Kidney glomerular epithelial cell (primary cell): ENCODE measurements around the gene EEFSEC.

Experiments
- DNase-seq: peaks from one replicate; lab custom pipeline; 2025; lab: John Stamatoyannopoulos, UW

EEFSEC gene

DNA sequence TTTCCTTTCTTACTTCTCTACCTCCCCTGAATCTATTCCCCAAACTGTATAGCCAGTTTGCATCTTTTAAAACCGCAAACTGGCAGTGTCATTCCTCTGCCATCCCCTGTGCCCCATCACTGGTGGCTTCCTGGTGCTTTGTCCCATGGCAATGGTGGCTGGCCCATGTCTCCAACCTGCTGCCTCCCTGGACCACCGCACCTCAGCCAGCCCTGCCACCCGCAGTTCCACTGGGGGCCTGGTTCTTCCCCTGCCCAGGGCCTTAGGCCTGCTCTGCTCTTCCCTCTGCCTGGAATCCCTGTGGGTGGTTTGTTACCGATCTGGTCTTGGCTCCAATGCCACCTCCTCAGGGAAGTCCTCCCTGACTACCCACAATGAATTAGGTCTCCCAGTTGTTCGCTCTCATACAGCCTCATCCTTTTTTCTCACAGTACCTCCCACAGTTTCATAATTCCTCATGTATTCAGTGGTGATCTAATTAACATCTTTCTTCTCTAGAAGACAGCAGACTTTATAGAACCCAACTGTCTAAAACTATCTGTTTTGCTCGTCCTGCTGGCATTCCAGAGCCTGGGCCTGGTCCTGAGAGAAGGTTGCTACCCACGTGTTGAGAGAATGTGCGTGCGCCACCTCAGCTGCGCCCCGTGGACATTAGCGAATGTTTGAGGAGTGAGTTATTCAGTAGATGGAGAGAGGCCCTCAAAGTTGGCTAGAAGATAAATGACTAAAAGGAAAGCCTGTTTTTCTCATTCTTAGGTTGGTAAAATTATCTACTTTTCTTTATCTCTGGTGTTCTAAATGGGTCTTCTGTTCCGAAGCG lies 183.3 kb downstream of the EEFSEC start:
- no peak for DNase-seq

DNA sequence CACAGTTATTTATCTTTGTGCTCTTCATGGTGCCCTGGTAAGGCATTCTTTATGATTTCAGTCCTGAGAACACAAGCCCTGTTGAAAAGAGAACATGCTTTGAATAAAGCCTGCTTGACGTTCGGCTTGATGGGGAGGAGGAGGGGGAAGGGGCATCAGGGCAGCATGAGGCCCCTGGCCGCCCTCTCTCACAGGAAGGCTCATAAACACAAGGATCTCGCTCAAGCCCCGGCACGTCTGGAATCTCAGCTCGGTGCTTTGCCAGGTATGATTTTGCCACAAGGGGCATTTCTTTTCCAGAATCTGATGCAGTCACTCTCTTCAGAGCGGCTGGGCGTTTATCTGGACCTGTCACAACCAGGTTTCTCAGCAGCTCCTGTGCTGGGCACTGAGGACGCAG lies 184.0 kb downstream of the EEFSEC start:
- DNase-seq = no peak

DNA sequence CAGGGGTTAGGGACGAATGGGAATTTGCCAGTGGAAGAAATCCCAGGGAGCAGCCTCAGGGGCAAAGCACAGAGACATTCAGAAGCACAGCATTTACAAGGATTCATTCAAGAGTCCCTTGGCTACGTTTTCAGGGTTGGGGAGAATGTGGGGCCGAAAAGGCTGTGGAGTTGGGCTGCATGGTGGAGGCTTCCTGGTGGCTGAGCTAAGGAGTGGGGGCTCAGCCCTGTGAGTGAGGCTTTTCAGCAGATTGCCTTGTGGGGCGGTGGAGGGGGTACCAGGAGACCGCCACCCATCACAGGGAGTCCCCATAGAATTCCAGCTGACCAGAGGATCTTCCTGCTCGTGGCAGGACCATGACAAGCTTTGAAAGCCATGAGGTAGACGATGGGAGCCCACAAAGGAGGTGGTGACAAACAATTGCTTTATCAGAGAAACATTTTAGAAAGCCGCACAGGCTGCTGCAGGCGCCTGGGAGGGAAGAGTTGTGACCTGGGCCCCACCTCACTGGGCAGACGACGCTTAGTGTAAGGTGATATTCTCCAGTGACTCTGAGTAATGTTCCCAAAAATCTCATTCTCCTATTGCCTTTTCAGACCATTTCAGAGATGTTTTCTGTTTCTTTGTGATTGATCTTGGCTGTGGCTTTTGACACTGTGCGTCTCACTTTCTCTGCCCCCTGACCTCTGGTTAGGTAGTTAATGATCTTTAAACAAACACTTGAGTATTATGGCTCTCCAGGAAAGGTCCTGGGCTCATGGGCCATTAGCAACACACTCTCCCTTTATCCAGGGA lies 185.5 kb downstream of the EEFSEC start:
- no peak for DNase-seq

DNA sequence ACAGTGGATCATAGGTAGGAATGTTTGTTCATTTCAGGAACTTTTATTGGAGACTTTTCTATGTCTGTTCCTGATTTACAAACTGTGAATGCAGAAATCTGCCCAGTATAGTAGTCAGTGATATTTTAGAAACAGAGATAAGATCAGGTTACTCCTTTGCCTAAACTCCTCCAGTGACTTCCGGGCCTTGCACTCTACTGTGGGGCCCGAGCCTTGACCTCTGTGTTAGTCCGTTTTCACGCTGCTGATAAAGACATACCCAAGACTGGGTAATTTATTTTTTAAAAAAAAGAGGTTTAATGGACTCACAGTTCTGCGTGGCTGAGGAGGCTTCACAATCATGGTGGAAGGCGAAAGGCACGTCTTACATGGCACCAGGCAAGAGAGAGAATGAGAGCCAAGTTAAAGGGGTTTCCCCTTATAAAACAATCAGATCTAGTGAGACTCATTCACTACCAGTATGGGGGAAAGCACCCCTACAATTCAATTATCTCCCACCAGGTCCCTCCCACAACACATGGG lies 186.3 kb downstream of the EEFSEC start:
- DNase-seq = no peak

DNA sequence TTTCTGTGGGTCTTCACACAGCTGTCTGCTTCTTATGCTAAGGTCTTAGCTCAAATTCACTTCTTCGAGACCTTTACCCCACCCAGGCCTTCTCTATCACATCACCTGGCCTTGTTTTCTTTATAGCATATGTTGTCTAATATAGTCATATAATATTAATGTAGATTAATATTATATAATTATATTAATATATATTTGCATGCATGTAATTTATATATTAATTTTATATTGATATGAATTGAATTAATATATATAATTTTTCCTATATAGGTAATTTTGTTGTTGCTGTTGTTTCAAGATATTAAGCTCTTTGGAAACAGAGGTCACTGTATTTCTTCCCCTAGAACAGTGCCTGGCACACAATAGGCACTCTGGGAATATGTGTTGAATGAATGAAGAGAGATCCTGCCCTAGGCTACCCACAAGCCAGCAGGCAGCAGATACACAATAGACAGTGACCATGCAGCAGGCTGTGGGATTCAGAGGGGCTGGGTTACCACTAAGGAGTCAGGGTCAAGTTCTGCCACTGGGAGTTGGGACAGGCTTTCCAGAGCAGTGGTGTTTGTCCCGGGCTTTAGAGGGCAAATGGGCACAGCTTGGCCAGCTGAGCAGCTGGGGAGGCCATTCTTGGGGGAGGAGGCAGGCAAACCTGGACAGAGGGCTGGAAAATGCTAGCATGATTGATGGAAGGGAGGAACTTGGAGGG lies 187.1 kb downstream of the EEFSEC start:
- DNase-seq = no peak

DNA sequence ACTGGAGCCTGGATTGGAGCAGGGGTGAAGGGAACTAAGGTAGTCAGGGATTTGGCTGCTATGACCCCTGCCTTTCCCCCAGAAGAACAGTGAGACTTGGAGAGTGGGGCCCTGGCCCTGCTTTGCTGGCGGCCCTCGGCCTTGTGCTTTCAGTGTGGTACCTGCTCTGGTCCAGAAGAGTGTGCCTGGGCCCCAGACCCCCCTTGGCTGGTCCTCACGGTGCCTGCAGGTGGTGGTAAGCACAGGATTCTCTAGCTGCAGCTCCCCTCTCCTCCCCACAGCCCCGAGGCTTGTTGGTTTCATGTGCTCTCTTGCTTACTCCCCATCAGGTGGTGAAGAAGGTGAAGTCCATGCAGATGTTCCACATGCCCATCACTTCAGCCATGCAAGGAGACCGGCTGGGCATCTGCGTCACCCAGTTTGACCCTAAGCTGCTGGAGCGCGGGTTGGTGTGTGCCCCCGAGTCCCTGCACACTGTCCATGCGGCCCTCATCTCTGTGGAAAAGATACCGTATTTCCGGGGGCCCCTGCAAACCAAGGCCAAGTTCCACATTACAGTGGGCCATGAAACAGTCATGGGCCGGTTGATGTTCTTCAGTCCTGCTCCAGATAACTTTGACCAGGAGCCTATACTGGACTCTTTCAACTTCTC lies 187.7 kb downstream of the EEFSEC start:
- no peak for DNase-seq

DNA sequence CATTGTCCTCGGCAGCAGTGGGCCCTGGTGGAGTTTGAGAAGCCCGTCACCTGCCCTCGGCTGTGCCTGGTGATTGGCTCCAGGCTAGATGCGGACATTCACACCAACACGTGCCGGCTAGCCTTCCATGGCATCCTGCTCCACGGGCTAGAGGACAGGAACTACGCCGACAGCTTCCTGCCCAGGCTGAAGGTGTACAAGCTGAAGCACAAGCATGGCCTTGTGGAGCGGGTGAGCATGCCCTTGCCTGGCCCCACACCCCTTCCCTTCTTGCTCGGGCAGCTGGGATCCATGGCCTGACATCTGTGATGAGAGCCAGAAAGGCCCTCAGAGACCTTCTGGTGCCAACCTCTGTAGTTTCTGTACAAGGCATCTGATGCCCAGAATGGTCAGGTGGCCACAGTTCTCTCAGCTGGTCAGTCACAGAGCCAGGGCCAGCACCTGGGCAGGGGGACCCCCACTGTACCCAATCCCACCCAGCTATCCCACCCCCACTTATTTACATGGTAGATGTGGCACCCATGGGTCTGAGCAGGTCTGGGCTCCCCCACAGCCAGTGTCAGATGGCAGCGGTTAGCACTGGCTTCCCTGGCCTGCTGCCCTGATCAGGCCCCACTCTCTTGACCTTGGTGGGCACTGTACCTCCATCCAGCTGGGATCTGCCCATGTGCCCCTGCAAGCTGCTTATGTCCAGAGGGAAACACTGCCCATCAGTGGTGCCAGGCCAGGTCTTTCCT lies 188.5 kb downstream of the EEFSEC start:
- DNase-seq = no peak

DNA sequence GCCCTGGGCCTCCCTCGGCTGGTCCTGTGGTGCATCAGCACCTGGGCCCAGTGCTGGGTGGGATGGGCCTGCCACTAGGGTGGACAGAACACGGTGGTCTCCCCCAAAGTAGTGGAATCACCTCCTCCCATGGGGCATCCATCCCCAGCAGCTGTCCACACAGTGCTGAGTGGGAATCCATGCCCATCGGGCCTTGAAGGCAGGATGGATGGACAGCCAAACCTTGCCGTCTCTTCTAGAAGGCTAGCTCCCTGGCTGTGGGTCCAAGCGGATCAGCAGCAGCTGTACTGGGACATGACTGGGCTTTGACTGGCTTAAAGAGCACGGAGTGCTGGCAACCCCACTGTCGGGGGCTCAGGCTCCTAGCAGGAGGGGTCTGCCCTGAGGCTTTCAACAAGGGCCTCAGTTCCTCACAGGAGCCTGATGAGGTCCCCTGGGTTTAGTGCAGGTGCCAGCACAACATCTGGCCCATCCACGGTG lies 189.5 kb downstream of the EEFSEC start:
- no peak for DNase-seq

DNA sequence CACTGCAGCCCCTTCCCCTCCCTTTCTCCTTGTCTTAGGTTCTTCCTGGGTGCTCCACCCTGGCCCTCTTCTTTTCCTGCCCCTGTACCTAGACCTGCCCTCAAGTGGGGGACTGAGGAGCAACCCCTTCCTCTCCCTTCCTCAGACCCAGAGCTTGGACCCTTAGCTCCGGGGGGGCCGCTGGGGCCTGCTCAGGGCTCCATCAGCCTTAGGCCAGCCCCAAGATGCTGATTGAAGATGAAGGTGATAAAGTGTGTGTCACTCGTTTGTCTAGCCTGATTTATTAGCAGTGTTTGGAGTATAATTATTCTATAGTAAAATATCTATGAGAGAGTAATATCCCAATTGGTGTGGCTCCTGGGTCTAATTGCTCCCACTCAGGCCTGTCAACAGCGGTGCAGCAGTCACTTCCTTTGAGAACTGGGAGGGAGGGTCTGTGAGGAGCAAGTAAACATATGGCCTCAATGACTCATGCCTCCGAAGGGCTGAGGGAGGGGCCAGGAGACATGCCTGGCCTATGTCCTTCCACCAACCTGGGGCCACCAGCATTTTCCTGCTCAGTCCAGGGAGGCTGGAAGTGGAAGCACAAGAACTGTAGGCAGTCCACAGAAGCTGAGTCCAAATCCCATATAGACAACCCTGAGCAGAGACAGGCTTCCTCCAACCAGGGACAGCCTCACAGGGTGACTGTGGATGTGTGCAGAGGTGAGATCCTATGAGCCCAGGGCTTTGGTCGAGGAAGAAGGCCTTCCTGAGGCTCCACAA lies 190.2 kb downstream of the EEFSEC start:
- no peak for DNase-seq

DNA sequence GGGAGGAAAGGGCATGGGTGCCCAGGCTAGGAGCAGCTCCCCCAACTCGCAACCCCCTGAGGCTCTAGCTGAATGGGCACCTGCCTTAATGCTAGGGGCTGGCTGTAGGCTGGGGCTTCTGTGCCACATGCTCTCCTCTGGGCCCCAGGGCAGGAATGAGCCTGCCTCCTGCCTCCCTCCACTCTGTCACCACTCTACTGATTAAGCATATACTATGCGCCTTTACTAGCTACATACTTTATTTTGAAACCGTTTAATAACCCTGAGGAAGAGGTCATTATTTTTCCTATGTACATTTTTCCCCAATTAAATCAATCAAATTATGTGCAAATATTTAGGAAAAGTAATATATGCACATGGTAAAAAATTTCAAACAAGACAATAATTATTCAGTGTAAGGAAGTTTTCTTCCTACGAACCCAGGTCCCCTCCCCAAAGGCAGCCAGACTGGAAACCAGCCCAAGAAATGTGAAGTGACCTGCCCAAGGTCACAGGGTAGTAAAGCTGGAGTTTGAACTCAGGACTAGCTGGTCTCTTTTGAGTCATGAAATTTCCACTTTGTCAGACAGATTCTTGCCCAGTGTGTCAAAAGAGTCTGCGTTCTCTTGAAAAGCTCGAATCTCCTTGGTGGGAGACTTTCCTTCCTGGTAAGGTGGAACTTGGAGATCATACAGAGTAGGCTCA lies 190.9 kb downstream of the EEFSEC start:
- DNase-seq = no peak

DNA sequence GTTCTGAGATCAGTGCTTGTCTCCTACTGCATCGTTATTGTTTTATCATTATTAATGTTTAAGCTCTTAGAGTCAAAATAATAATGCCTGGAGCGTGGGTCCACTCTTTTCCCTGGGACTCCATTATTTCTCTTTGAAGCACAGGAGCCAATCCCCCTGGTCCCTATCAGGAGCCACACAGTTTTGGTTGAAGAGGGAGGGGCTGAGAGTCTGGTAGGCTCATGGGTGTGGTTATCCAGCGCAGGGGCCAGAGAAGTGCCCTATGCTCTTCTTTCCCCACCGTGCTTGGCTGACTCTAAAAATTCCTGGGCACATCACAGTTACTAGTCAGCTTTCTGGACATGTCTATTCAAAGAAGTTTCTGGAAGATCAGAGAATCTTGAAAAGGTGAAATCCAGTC lies 191.9 kb downstream of the EEFSEC start:
- no peak for DNase-seq

DNA sequence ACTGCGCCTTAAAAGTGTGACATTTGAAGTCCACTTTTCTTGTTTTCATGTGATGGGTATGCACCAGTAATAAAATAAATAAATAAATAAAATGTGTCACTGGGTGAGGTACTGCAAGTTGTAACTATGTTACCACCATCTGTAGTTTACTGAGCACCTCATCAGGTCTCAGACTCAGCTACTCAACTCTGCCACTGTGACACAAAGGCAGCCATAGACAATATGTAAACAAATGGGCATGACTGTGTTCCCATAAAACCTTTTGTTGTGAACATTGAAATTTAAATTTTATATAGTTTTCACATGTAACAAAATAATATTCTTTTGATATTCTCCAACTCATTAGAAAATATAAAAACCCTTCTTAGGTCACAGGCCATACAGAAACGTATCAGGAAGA lies 193.3 kb downstream of the EEFSEC start:
- no peak for DNase-seq

DNA sequence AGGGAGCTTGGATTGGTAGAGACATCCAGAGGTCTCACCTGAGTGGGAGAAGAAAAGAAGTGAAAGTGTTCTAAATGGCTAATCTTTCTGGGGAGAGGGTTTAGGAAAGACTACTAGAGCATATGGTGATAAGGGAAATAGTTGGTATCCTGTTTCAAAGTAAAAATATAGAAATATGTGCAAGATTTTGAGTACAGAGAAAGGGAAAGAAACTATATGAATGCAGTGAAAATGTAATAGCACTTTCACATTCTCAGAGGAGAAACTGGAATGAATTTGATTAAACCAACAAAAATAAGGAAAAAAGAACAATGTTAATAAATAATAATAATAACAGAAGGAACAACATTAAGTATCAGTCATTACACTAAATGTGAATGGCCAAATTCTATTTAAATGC lies 194.0 kb downstream of the EEFSEC start:
- no peak for DNase-seq

DNA sequence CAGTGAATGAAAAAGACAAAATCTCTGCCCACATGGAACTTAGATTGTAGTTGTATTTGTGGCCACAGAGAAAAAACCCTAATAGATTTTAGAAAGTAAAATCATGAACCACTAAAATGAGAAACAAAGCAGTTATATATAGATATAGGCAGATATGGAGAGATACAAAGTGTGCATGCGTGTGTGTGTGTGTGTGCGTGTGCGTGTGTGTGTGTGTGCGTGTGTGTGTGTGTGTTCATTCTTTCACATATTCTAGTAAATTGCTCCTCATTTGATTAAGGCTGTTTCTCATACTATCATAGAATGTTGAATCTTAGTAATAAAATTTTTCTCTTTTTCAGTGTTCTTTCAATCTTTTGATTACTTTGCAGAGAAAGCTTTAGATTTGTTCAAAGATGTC lies 194.8 kb downstream of the EEFSEC start:
- DNase-seq = no peak

DNA sequence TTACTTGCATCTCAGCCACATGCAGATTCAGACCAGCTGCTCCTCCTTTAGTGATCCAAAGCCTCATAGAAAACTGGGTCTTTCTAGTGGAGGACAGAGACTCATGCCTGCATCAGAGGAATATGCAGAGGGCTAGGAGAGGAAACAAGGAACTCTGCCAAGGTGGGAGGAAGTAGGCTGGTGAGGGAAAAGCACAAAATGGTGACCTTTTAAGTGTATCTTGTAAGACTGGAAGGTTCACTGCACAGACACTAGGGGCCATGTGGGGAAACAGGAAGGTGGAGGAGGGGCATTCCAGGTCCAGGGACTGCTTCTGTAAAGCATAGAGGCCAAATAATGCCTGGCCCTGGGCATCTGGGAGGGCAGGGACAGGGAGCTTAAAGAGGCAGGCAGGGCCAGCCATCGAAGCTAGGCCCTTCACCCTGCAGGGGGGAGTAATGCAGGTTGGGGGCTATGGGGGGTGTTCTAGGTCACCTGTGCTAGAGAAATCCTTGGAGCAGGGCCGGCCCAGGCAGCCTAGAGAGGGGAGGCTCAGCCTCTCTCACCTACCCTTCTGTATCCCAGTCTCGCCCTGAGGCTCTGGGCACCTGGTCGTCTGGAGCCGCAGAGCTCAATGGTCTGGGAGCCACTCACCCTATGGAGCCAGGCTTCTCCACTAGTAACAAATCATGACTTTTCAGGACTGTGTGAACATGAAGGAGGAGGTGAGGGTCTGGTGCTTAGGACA lies 195.7 kb downstream of the EEFSEC start:
- no peak for DNase-seq

DNA sequence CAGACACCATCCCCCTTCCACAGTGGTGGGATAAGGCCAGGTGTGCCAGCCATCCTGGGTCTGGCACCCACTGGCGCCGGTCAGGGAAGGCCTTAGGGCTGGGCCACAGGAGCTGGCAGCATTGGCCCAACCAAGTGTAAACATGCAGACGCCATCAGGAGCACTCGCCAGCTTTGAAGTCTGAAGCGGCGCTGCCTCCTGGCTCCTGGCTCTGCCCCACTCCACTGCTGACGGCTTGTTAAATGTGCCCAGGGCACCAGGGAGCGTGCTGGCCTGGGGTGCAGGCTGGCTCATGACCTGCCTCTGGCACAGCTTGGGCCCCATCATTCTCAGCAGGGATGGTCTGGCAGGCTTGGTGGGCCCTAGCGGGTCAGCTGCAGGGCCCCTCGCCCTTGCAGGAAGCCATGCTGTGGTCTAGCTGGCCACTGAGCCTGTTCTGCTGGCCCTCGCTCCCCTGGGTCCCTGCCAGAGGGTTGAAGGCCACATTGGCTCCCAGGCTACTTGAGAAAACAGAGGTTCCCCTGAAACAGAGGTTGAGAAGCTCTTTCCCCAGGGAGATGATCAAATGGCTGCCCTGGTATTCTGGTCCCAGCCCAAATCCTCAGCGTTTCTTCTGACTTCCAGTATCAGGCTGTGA lies 196.8 kb downstream of the EEFSEC start:
- no peak for DNase-seq

DNA sequence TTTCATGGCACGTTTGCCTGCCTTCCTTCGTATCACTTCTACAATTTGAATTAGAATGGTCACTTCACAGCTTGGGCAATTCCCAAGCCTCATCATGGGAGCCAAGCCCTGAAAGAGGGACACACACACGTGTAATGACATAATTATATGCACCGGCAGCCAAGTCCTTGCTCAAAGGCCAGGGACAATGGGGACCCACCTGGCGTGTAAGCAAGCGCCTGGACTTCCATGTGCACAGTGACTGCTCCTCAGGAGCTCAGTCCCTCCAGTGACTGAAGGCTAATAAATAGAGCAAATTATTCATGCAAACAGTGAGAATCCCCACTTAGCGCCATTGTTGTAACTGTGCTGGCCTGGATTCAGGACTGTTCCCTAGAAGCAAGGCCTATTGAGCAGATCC lies 198.3 kb downstream of the EEFSEC start:
- DNase-seq = no peak

DNA sequence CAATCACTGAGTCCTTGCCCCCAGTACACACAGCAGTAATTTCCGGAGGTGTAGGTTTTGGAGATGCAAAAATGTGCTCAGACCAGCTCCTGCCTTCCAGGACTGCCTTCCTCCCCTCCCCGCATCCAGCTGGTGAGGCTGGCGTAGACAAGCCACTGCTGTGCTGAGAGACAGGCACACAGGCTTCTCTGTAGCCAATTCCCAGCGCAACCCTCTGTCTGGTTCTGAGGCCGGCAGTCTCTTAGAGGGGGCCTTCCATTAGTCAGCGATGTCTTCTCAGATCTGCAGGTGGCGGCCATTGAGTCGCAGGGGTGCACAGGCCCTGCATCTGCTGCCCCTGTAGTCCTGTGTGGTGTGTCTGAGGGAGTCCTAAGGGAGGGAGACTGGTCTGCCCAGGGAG lies 199.0 kb downstream of the EEFSEC start:
- DNase-seq = no peak
